ENCODE measurements around the gene FAM131C.
"Not testable (repeated sequence)": the region's sequence is repeated elsewhere in the genome, so short reads cannot be mapped to it uniquely, and the experiment has no call there.

FAM131C gene

DNA sequence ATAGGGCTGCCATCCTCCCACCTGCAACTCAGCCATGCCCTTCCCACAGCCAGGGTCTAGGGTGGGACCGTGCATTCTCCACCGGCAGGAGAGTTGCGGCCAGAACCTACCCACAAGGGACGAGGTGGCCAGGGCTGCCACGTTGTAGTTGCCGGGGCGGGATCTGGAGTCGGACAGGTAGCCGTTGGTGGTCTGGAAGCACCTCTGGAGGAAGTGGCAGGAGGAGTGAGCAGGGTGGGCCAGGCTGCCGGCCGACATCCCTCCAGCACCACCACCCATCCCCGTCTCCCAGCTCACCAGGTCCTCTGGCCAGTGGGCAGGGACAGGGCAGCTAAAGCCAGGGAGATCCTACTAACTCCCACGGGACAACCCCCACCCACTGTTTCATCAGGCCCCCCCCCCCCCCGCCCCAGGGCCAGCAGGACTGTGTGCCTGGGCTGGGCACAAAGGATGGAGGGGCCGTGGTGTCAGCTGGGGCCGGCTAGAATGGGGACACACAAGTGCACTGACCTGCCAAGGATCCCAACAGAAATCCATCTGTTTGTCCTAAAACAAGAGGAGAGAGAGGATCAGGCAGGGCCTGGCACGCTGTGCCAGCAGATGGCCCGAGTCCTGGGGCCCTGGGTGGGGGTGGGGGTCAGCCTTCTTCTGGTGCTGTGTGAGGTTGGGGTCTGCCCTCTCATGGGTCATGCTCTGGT, 11.3 kb downstream of the FAM131C start:
- not testable (repeated sequence) for DNase-seq (ENCODE audit: low read depth in 2 of 2, low spot score in 1 of 2)

DNA sequence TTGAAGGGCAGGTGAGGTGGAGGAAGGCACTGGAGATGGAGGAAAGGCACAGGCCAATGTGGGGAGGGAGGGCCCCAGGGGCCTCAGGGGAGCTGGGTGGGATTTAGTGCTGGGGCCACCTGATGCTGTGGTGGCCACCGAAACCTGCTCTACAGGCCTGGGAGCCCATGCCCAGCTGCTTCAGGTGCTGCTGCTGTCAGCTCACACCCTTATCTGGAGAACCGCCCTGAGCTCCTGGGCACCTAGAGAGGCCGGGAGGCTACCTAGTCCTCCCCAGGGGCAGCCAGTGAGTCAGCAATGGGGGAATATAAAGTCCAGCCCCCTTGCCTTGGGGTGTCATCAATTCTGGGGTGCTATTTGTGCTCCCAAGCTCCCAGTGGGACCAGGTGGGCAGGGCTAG, 12.2 kb downstream of the FAM131C start:
- no peak for DNase-seq (ENCODE audit: low read depth in 2 of 2, low spot score in 1 of 2)

- DNase-seq (ENCODE audit: low read depth in 2 of 2, low spot score in 1 of 2): not testable (repeated sequence)
These were observed 14.9 kb downstream of the FAM131C start for GRCh38 chr1:16058394-16059120.

DNA sequence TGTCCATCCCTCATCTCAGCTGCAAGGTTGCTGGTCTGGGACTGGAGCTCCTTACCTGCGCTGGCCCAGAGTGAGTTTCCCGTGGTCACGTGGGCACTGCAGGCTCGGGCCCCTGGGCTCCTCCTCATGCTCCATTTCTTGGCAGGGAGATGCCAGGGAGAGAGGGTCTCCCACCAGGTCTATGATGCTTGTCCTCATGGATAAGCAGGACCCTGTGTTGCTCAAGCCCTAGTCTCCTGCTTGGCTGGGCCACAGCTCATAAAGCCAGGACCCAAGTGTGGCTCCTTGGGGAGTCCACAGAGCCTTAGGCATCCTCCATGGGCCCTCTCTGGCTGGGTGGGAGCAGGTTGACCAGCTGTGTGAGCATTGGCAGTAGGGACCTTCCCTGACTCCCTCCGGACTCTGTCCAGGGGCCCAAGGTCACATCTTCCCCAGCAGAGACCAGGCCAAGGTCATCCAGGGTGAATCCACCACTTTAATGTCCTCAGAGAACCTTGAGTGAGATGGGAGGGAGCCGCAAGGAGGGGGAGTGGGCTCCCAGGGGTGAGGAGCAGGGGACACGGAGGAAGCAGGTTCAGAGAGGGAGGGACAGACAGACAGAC, 16.0 kb downstream of the FAM131C start:
- not testable (repeated sequence) for DNase-seq (ENCODE audit: low read depth in 2 of 2, low spot score in 1 of 2)

DNA sequence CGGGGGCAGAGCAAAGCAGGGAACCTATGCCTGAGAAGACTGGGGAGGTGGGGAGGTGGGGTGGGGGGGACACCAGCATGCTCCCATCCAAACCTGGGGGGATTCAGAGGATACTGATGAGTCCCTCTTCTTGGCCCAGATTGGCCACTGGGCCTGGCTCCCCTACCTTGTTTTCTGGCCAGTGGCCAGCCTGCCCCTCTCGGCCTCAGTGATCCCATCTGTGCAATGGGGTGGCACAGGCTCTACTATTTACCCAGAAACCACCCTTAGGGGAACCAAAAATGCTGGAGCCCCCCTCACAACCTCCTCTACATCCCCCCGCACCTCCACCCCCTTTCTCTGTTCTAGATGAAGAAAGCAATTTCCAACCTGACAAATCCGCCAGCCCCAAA, 16.9 kb downstream of the FAM131C start:
- DNase-seq (ENCODE audit: low read depth in 2 of 2, low spot score in 1 of 2): not testable (repeated sequence)

- DNase-seq (ENCODE audit: low read depth in 2 of 2, low spot score in 1 of 2): peak; percentile 69 to 81
These were observed 17.6 kb downstream of the FAM131C start for GRCh38 chr1:16055613-16056520.

- DNase-seq (ENCODE audit: low read depth in 2 of 2, low spot score in 1 of 2): no peak
These were observed 18.6 kb downstream of the FAM131C start for GRCh38 chr1:16054598-16055540.

- DNase-seq (ENCODE audit: low read depth in 2 of 2, low spot score in 1 of 2): no peak
These were observed 19.5 kb downstream of the FAM131C start for GRCh38 chr1:16053781-16054502.

DNA sequence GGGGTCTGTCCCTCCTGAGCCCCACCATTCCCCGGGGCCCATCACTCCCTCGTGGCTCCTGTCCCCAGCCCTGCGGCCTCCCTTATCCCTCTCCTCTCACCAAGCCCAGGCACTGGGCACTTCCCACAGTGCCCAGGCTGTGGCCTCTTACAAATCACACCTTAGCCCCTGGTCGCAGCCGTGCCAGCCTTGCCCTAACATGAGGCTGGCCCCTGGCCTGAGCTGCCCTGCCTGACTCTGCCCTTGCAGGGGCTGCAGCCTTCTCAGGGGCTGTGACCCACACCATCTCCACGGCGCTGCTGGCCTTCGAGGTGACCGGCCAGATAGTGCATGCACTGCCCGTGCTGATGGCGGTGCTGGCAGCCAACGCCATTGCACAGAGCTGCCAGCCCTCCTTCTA, 21.5 kb downstream of the FAM131C start:
- not testable (repeated sequence) for DNase-seq (ENCODE audit: low read depth in 2 of 2, low spot score in 1 of 2)

- DNase-seq (ENCODE audit: low read depth in 2 of 2, low spot score in 1 of 2): no peak
These were observed 22.4 kb downstream of the FAM131C start for GRCh38 chr1:16051039-16051438.

- no peak for DNase-seq (ENCODE audit: low read depth in 2 of 2, low spot score in 1 of 2)
These were observed 23.1 kb downstream of the FAM131C start for GRCh38 chr1:16050328-16050727.

DNA sequence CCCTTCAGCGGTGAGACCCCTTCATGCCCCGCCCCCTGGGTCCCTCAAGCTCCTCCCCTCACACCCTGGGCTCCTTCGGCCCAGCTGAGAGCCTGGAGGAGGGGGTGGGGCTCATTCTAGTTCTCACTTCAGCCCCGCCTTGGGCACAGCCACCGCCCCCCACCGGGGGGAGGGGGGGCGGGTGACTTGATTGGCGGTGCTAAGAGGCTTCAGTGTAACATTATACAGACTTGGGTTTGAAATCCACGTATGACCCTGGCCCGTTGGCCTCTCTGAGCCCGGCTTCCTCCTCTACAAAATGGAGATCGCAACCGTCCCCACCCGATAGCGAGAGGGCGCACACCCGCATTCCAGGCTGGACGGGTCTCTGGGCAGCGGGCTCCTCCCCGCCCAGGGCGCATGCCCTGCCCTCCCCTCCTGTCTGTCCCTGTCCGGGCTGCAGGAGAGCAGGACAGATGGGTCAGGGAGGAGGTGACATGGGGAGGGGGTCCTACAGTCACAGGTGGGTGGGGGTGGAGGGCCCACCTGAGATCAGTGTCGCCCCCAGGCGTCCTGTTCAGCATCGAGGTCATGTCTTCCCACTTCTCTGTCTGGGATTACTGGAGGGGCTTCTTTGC, 24.8 kb downstream of the FAM131C start:
- DNase-seq (ENCODE audit: low read depth in 2 of 2, low spot score in 1 of 2): peak in 1 of 2 donors; percentile 17

- no peak for DNase-seq (ENCODE audit: low read depth in 2 of 2, low spot score in 1 of 2)
These were observed 25.5 kb downstream of the FAM131C start for GRCh38 chr1:16047791-16048475.

DNA sequence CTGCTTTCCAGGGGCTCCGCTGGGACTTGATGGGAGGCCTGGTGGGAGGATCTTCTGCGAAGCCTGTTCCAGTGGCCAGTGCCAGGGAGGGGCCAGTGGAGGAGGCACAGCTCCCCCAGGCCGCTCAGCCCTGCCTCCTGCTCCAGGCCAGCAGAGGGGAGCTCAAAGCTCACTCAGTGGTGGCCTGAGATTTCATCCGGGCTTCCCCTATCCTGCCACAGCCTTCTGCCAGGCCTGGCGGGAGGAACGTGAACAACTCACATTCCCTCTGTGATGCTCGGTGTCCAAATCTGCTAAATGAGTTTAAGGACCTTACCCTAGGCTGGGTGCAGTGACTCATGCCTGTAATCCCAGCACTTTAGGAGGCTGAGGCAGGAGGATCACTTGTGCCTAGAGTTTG, 26.6 kb downstream of the FAM131C start:
- DNase-seq (ENCODE audit: low read depth in 2 of 2, low spot score in 1 of 2): no peak

DNA sequence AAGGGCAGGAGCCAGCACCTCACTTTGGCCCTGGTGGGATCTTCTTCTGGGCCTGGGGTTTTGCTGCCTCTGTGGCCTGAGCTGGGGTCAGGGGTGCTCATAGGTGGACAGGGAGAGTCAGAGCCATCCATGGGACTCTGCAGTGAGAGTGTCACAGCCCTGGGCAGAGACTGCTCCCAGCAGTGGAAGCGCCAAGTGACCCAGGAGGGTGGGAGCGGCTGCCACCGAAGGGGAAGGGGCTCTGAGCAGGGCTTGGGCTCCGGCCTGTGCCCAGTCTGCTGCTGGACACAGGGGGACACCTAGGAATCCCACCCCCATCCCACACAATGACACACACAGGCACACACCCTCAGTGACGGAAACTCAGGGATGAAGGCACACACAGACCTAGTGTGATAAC, 29.5 kb downstream of the FAM131C start:
- no peak for DNase-seq (ENCODE audit: low read depth in 2 of 2, low spot score in 1 of 2)

DNA sequence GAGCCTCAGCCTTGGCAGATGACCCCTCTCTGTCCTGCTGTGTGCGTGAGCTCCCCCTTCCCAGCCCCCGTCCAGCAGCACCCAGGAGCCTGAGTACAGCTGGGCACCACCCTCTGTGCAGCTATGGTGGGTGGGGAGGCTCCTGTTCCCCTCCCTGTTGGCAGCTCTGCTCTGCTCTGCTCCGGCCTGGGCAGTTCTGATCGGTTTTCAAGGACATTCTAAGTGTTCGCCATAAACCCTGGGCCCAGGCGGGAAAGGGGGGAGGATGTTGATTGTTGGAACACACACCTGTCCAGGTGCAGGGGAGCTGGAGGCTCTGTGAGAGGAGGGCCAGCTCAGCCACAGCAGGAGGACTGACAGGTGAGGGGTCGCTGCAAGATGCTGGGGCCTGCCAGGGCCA, 29.9 kb downstream of the FAM131C start, which contains the start of gene CLCNKB:
TSS of gene CLCNKB (plus strand) at position 262 of the 400 bp plus-strand sequence. CDS start 711 bp downstream, outside the sequence.
- no peak for DNase-seq (ENCODE audit: low read depth in 2 of 2, low spot score in 1 of 2)

- not testable (repeated sequence) for DNase-seq (ENCODE audit: low read depth in 2 of 2, low spot score in 1 of 2)
These were observed 30.8 kb downstream of the FAM131C start for GRCh38 chr1:16042654-16043053.

GRCh38 chr1:16042096-16042495, 31.4 kb downstream of the FAM131C start:
- no peak for DNase-seq (ENCODE audit: low read depth in 2 of 2, low spot score in 1 of 2)
